Neural progenitor cell (in vitro differentiated cells): ENCODE results near the gene COL15A1. TPM values are rescaled to one million over a fixed set of nuclear protein-coding genes. Genes with fewer than 3 reads are reported as not detected.
"Not testable (repeated sequence)": the region's sequence is repeated elsewhere in the genome, so short reads cannot be mapped to it uniquely, and the experiment has no call there.

Experiments
- DNase-seq: peaks from one replicate; pipeline ENCODE4 v3.0.0-alpha.2; 2016; ENCODE audit warnings: low spot score
- H2AFZ ChIP-seq: fragments of 200-600 bp; sonication (generic); replicated peaks from 2 replicates; pipeline ENCODE4 v1.6.1; 2016; ENCODE audit warnings: antibody characterized with exemption
- H3F3A ChIP-seq: fragments of 200-600 bp; sonication (generic); 2 replicates; pipeline ENCODE4 v1.6.1; 2016; ENCODE audit warnings: antibody characterized with exemption, low read depth
- H3K27ac ChIP-seq: fragments of 200-600 bp; sonication (generic); 2 replicates; pipeline ENCODE4 v1.5.1; 2016; ENCODE audit warnings: mild to moderate bottlenecking
- H3K27me3 ChIP-seq: fragments of 200-600 bp; sonication (generic); 2 replicates; pipeline ENCODE4 v1.6.1; 2016; ENCODE audit warnings: mild to moderate bottlenecking, moderate library complexity
- H3K36me3 ChIP-seq: fragments of 200-600 bp; sonication (generic); 2 replicates; pipeline ENCODE4 v1.5.1; 2016
- H3K4me1 ChIP-seq: fragments of 200-600 bp; sonication (generic); 2 replicates; pipeline ENCODE4 v1.6.1; 2016; ENCODE audit warnings: mixed run types
- H3K4me2 ChIP-seq: fragments of 200-600 bp; sonication (generic); 2 replicates; pipeline ENCODE4 v1.6.1; 2016
- H3K4me3 ChIP-seq: fragments of 200-600 bp; sonication (generic); 2 replicates; pipeline ENCODE4 v1.5.1; 2016
- H3K79me2 ChIP-seq: fragments of 200-600 bp; sonication (generic); 2 replicates; pipeline ENCODE4 v1.6.1; 2016; ENCODE audit warnings: low read depth
- H3K9ac ChIP-seq: fragments of 200-600 bp; sonication (generic); 2 replicates; pipeline ENCODE4 v1.6.1; 2016
- H3K9me3 ChIP-seq: fragments of 200-600 bp; sonication (generic); 2 replicates; pipeline ENCODE4 v1.5.1; 2016; ENCODE audit warnings: low read depth
- H4K20me1 ChIP-seq: fragments of 200-600 bp; sonication (generic); 2 replicates; pipeline ENCODE4 v1.6.1; 2016; ENCODE audit warnings: low read depth
- H3K27ac Mint-ChIP-seq: 3 replicates; pipeline ENCODE4 v1.8.0; 2021; ENCODE audit warnings: mixed read lengths
- H3K27me3 Mint-ChIP-seq: 2 replicates; pipeline ENCODE4 v1.8.0; 2022; ENCODE audit warnings: low read depth, mild to moderate bottlenecking, inconsistent platforms, moderate library complexity, mixed read lengths; ENCODE audit not compliant: insufficient read depth
- H3K36me3 Mint-ChIP-seq: 3 replicates; pipeline ENCODE4 v1.8.0; 2021; ENCODE audit warnings: mixed read lengths
- H3K4me1 Mint-ChIP-seq: 3 replicates; pipeline ENCODE4 v1.8.0; 2021; ENCODE audit warnings: mixed read lengths
- H3K4me3 Mint-ChIP-seq: 3 replicates; pipeline ENCODE4 v1.8.0; 2021; ENCODE audit warnings: mild to moderate bottlenecking, moderate library complexity, mixed read lengths
- H3K9me3 Mint-ChIP-seq: 3 replicates; pipeline ENCODE4 v1.8.0; 2020; ENCODE audit warnings: mixed read lengths
- CTCF ChIP-seq: fragments of 200-600 bp; sonication (generic); IDR thresholded peaks from 2 replicates; pipeline ENCODE4 v1.5.1; 2017; ENCODE audit warnings: antibody characterized with exemption, mild to moderate bottlenecking
- EZH2 ChIP-seq: fragments of 200-600 bp; sonication (generic); IDR thresholded peaks from 2 replicates; pipeline ENCODE4 v1.6.1; 2017; ENCODE audit warnings: antibody characterized with exemption, mild to moderate bottlenecking, moderate library complexity
- EZH2phosphoT487 ChIP-seq: fragments of 200-600 bp; sonication (generic); IDR thresholded peaks from 2 replicates; pipeline ENCODE4 v1.6.1; 2017; ENCODE audit warnings: antibody characterized with exemption
- total RNA-seq: library from RNA; depleted of rRNA; stranded (reverse); fragments of >200 nt; gene quantifications from 2 replicates; pipeline ENCODE4 v1.2.3, GENCODE V29; 2015; ENCODE audit warnings: low replicate concordance

Gene COL15A1
- total RNA-seq, 1 donor from 2014 or later = 3.2 TPM

GRCh38 chr9:99008203-99008602 is 64.5 kb downstream of the COL15A1 start:
- H3K27ac Mint-ChIP-seq = no peak overlapping the region
- Histone ChIP-seq H3K27ac (no peak overlapping the region), H3K36me3 (peaks cover 3% of the 10 kb centered on the region), H4K20me1 (no peaks in the 10 kb centered on the region), H3K79me2 (no peaks in the 10 kb centered on the region), H2AFZ (no peak overlapping the region), H3F3A (peaks cover 3% of the 10 kb centered on the region), H3K9ac (no peak overlapping the region), H3K27me3 (no peaks in the 10 kb centered on the region), H3K4me3 (no peak overlapping the region), H3K4me1 (no peaks in the 10 kb centered on the region), H3K9me3 (peaks cover 36% of the 10 kb centered on the region), H3K4me2 (no peak overlapping the region)
- H3K36me3 Mint-ChIP-seq = peaks cover 6% of the 10 kb centered on the region
- peaks cover 4% of the 10 kb centered on the region for H3K4me1 Mint-ChIP-seq
- H3K9me3 Mint-ChIP-seq = peaks cover 35% of the 10 kb centered on the region
- DNase-seq = no peak
- no peaks in the 10 kb centered on the region for H3K27me3 Mint-ChIP-seq
- TF ChIP-seq EZH2 = no peak
- TF ChIP-seq EZH2phosphoT487 = no peak
- TF ChIP-seq CTCF = no peak
- no peak overlapping the region for H3K4me3 Mint-ChIP-seq

- DNase-seq, H3K27me3 ChIP-seq, H3K79me2 ChIP-seq, H3K4me1 Mint-ChIP-seq, H3F3A ChIP-seq, H3K4me3 Mint-ChIP-seq, H3K27me3 Mint-ChIP-seq, H3K27ac ChIP-seq, H3K4me2 ChIP-seq, H3K4me3 ChIP-seq, H2AFZ ChIP-seq, H3K36me3 Mint-ChIP-seq, H3K4me1 ChIP-seq, H3K9ac ChIP-seq, H3K36me3 ChIP-seq, H3K27ac Mint-ChIP-seq, H4K20me1 ChIP-seq: not testable (repeated sequence)
- peaks cover 40% of the 10 kb centered on the region for H3K9me3 Mint-ChIP-seq
- H3K9me3 ChIP-seq = peaks cover 36% of the 10 kb centered on the region
These were observed 66.7 kb downstream of the COL15A1 start for GRCh38 chr9:99010393-99010792.

GRCh38 chr9:99011161-99011709 is 67.5 kb downstream of the COL15A1 start:
- no peaks in the 10 kb centered on the region for H3K79me2 ChIP-seq
- Mint-ChIP-seq H3K9me3 (peaks cover 41% of the 10 kb centered on the region), H3K4me3 (no peak overlapping the region), H3K27ac (no peak overlapping the region), H3K27me3 (peaks cover 4% of the 10 kb centered on the region), H3K4me1 (no peaks in the 10 kb centered on the region), H3K36me3 (peaks cover 3% of the 10 kb centered on the region)
- TF ChIP-seq EZH2 (no peak), CTCF (no peak)
- H3K4me3 ChIP-seq = no peak overlapping the region
- H3F3A ChIP-seq = peaks cover 3% of the 10 kb centered on the region
- peaks cover 3% of the 10 kb centered on the region for H3K36me3 ChIP-seq
- no peak overlapping the region for H3K4me2 ChIP-seq
- no peaks in the 10 kb centered on the region for H3K27me3 ChIP-seq
- H3K4me1 ChIP-seq = no peaks in the 10 kb centered on the region
- peak; percentile 83 for DNase-seq
- H2AFZ ChIP-seq = no peak overlapping the region
- no peak overlapping the region for H3K9ac ChIP-seq
- peaks cover 36% of the 10 kb centered on the region for H3K9me3 ChIP-seq
- H4K20me1 ChIP-seq = no peaks in the 10 kb centered on the region
- H3K27ac ChIP-seq = no peak overlapping the region

GRCh38 chr9:99012957-99013512 is 69.3 kb downstream of the COL15A1 start:
- TF ChIP-seq CTCF (no peak), EZH2 (no peak), EZH2phosphoT487 (no peak)
- Mint-ChIP-seq H3K4me1 (no peaks in the 10 kb centered on the region), H3K36me3 (peaks cover 3% of the 10 kb centered on the region), H3K9me3 (peaks cover 39% of the 10 kb centered on the region), H3K4me3 (no peak overlapping the region), H3K27me3 (peaks cover 4% of the 10 kb centered on the region), H3K27ac (no peak overlapping the region)
- no peaks in the 10 kb centered on the region for H3K4me1 ChIP-seq
- no peaks in the 10 kb centered on the region for H3K27me3 ChIP-seq
- no peak for DNase-seq
- H3F3A ChIP-seq = peaks cover 3% of the 10 kb centered on the region
- H3K36me3 ChIP-seq = peaks cover 3% of the 10 kb centered on the region
- no peaks in the 10 kb centered on the region for H3K79me2 ChIP-seq
- peaks cover 36% of the 10 kb centered on the region for H3K9me3 ChIP-seq
- H2AFZ ChIP-seq = no peak overlapping the region
- no peak overlapping the region for H3K4me3 ChIP-seq
- no peak overlapping the region for H3K9ac ChIP-seq
- H3K4me2 ChIP-seq = no peak overlapping the region
- no peak overlapping the region for H3K27ac ChIP-seq
- H4K20me1 ChIP-seq = no peaks in the 10 kb centered on the region
